GM12873 (cell line): ENCODE data around the gene IL18RAP.

Source experiments
- TF ChIP-seq, protein P1 (sequence below): IDR thresholded peaks from 2 replicates; pipeline ENCODE4 v1.5.1; 2012; ENCODE audit warnings: low read depth, mild to moderate bottlenecking, moderate library complexity, low read length, control low read depth; ENCODE audit not compliant: insufficient read depth; ENCODE audit errors: missing control alignments

IL18RAP gene

DNA sequence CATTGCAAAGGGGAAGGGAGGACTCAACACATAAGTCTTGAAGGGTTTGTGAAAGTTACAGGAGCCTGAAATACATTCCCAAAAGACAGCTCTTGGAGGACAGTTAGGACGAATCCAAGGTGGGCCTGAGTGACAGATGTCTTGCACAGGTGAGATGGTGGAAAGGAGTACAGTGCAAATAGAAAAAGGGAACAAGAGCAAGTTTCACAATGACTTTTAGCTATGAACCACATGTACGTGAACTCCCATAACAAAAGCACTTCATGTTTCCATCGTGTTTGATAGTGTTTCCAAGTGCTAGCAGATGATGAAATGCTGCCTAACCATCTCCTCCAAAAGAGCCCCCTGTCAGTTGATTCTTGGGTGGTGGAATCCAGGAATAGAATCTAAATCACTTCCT, 1.8 kb downstream of the IL18RAP start:
- TF ChIP-seq, protein P1, sequence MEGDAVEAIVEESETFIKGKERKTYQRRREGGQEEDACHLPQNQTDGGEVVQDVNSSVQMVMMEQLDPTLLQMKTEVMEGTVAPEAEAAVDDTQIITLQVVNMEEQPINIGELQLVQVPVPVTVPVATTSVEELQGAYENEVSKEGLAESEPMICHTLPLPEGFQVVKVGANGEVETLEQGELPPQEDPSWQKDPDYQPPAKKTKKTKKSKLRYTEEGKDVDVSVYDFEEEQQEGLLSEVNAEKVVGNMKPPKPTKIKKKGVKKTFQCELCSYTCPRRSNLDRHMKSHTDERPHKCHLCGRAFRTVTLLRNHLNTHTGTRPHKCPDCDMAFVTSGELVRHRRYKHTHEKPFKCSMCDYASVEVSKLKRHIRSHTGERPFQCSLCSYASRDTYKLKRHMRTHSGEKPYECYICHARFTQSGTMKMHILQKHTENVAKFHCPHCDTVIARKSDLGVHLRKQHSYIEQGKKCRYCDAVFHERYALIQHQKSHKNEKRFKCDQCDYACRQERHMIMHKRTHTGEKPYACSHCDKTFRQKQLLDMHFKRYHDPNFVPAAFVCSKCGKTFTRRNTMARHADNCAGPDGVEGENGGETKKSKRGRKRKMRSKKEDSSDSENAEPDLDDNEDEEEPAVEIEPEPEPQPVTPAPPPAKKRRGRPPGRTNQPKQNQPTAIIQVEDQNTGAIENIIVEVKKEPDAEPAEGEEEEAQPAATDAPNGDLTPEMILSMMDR: no peak

DNA sequence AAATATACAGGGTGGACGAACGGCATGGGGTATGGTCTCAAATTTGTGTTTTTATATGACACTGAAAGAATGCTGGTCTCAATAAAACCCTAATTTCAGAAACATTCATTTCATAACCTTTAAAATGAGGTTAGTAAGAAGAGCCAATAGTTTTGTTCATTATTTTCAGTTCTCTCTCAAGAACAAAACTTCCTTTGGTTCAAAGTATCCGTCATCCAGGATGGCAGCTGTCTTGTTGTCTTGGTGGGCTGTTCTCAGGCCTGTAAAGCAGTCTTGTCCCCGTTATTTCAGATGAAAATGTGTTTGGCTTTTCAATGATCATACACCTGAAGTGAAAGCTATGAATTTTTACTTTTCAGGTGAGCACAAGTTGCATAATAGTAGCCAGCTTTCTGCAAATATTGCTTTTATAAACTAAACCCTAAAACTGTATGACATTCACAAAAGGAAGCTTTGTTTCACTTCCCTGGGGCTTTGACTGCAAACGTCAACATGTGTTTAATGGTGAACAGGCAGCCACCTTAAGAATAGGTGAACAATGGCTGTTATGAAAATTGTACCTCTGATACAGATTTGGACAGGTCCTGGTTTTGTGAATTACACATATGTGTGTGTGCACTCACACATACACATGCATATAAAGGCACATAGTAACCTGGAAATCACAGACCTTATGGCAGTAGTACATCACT, 2.6 kb downstream of the IL18RAP start:
- TF ChIP-seq, protein P1: no peak

DNA sequence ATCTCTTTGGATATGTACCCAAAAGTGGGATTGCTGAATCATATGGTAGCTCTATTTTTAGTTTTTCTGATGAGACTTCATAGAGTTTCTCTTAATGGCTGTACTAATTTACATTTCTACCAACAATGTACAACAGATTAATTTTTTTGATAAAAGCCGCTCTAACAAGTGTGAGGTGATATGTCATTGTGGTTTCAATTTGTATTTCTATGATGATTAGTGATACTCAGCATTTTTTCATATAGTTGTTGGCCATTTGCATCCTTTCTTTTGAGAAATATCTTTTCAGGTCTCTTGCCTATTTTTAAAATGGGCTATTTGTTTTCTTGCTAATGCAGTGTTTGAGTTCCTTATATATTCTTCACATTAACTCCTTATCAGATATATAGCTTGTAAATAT, 4.3 kb downstream of the IL18RAP start:
- TF ChIP-seq, protein P1: no peak

DNA sequence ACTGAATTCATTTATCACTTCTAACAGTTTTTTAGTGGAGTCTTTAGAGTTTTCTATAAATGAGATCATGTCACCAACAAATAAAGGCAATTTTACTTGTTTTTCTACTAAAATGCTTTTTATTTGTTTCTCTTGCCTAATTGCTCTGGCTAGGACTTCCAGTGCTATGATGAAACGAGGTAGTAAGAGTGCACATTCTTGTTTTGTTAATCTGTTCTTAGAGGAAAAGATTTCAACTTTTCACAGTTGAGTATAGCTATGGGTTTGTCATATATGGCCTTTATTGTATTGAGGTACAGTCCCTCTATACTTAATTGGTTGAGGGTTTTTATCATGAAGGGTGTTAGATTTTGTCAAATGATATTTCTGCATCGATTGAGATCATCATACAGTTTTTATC, 5.6 kb downstream of the IL18RAP start:
- TF ChIP-seq, protein P1: no peak

DNA sequence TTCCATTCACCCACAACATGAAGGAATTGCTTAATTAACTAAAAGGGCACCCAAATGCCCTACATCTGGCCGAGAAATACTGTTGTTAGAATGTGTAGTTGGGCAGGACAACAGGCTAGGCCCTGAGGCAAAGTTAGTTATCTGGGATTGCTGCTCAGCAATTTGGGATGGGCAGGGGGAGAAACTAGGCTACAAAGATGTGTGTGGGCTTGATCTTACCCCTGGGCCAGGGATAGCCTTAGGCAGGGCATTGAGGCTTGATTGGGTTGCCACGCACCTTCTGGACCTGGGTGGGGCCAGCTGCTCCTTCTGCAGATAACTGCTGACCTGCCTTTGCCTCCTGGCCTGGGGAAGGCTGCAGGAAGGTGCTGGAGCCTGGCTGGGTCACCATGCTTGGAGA, 9.4 kb downstream of the IL18RAP start:
- TF ChIP-seq, protein P1: no peak

DNA sequence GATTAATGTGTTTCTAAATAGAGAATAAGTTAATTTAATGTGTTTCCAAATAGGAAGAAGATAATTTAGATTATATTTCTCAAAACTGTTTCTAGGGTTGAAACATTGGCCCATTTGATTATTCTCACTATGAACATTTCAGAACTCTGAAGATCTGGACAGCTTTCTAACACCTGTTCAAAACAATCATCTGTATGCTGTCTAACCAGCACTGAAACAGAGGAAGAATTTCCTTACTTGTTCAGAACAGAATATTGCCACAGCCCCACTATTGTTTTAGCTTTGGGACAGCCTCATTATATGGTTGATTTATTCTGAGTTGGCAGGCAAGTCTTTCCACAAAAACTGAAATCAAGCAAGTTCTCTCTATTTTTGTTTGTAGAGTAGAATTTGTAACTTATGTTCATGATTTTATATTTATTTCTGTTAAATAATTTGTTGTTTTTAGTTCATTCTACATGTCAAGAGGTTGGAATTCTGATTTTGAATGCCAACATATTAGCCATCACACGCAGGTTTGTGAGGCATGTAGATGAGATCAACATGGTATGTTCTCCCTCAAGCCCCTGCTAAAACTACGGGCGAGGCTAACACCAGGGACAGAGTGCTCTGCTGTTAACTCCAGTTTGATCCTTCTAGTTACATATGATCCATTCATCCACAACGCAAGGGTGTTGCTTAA, 11.2 kb downstream of the IL18RAP start:
- TF ChIP-seq, protein P1: no peak

- TF ChIP-seq, protein P1: no peak
Observed at GRCh38 chr2:102434655-102435381, 11.9 kb downstream of the IL18RAP start.
